Cortex of kidney (tissue), 1 donor: ENCODE measurements around the gene SSUH2.

Experiments
- DNase-seq: peaks from one replicate; lab custom pipeline; 2025; lab: John Stamatoyannopoulos, UW

Gene SSUH2

DNA sequence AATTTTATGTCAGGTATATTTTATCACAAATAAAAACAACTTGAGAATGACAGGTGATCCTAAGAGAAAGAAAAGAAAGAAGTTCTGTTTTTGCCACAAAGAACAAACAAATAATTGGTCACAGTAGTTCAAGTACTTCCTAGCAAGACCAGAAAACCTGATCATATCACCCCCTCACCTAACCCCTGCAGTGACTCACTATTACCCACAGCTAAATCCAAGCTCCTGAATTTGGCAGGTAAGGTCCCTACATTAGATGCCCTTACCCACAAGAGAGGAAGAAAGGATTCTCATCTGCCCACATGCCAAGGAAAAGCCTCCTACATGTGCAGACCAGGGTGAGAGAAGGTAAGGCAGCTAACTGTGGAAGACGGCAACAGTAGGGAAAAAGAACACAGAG is 4.4 kb downstream of the SSUH2 start:
- DNase-seq: no peak

DNA sequence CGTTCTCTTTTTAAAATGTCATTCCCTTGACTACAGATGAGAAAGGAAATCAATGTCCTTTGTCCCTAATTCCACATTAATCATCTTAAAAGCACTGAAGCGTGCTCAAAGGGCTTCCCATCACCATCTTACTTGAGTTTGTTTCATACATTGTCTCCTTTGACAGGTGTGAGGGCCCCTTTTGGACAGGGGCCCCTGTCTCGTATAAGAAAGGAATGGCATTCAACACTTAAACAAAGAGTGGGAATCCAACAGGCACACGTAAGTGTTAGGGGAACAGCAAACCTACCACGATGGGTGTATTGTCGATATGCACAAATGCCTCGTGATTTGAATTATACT is 5.0 kb downstream of the SSUH2 start:
- DNase-seq: no peak

DNA sequence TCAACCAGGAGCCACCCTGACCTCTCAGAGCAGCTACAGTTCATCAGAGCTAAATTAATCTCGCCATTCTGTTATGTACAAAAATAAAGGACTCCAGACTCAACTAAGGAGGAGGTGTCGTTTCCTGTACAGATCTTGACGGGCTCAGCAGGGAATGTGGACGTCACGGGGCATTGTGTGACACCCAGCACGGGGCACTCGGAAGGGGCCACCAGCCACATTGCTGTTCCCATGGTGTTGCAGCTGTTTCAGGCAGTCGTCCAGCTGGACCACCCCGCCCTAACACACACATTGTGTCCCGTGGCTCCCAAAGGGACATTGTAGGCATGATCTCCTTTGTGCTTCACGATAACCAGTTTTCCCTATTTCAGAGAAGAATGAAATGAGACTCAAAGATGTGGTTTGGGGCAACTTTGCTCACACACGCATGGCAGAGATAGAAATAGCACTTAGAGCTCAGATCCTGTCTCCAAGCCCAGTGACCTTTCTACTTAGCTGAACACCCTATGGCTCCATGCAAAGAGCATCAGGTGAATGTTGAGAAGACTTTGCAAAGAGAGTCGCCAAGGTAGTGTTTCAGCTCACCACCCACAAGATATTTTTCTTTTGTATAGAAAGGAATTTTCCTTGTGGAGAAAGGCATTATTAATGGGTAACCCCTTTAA is 5.5 kb downstream of the SSUH2 start:
- no peak for DNase-seq

DNA sequence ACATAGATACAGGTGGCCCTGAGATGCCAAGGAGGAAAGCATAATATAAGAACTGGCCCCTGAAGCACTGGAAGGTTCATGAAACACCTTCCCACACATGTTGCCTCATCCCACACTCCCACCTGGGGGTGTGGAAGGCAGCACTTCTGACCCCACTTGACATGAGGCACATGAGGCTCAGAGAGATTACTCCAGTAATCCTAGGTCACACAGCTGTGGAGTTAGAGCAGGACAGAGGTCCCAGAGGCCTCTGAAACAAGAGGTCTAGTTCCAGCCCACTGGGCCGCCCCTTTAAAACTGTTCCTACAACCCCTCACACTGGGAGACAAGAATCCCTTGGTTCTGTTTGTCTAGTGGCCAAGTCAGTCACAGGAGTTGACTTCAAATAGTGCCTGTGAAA is 7.2 kb downstream of the SSUH2 start:
- no peak for DNase-seq

DNA sequence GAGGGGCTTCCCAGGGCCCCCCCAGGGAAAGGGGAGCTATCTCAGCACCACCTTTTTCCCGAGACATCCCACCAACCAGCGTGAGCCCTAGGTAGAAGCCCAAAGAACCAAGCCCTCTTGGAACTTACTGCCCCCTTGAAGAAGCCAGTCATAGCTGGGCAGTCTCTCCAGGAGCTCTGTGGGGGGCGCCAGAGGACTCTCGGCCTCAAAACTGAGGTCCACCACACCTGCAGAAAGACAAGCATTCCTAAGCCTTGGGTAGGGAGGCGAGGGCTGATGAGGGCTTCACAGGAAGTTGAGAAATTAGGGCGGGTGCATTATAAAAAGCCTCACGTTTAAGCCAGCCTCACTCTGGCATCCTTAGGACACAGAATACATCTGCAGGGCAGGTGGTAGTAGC is 9.0 kb downstream of the SSUH2 start:
- no peak for DNase-seq

DNA sequence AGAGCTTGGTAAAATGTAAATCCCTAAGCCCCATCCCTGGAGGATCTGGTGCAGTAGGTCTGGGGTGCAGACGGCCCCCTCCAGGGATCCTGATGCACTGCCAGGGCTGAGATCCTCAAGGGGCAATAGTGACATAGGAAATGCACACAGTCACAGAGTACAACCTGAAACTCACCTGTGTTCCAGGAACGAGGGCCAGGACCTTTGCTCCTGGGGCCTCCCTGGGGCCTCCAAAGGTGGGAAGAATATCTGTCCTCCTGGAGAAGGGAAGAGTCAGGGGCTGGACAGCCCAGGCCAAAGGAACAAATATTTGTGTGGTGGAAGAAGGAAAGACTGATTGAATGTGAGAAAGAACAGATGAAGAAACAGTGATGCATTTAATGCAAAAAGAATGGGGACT is 9.5 kb downstream of the SSUH2 start:
- no peak for DNase-seq

DNA sequence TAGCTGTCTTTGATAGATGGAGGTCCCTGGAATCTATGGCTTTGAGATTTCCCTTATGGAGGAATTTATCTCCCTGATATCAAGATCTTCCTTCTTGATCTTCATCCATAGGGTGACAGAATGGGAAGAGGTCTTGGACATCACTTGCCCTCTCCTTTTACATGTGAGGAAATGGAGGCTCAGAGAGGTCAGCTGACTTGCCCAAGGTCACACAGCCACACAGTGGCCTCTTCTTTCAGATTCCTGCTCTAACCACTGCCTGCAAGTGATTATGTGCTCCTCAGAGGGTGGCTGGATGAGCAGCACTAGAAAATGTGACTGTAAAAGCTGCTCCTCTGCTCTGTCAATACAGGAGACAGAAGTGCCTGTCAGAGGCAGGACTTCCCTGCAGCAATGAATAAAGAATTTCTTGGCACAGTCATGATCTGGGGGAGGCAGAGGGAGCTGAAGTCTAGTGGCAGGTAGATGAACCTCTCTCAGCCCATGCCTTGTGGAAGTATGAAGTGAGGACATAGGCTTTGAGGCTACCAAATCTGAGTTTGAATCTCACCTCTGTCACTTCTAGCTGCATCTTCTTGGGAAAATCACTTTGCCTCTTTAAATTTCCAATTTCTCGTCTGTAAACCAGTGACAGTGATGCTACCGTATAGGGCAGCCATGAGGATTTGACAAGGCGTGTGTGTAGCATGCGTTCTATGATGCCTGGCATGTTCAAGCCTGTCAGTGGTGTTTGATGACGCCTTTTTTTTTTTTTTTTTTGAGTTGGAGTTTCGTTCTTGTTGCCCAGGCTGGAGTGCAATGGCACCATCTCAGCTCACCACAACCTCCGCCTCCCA is 12.0 kb downstream of the SSUH2 start:
- no peak for DNase-seq

DNA sequence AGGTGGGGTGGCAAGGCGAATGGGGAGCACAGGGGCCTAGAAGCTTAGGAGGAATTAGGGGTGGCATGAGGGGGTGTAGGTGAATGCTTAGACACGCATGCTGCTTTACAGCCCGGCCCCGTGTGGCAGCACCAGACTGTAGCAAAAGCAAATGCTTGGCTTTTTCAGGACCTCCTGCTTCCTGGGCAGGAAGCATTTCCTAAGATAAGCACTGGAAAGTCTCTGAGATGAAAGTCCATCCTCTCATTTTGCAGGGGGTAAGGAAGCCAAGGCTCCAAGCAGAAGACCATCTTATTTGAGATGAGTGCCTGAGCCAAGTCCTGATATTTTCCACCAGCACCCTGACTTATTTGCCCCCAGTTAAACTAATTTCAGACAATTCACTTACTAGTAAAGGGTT is 12.9 kb downstream of the SSUH2 start:
- DNase-seq: no peak

DNA sequence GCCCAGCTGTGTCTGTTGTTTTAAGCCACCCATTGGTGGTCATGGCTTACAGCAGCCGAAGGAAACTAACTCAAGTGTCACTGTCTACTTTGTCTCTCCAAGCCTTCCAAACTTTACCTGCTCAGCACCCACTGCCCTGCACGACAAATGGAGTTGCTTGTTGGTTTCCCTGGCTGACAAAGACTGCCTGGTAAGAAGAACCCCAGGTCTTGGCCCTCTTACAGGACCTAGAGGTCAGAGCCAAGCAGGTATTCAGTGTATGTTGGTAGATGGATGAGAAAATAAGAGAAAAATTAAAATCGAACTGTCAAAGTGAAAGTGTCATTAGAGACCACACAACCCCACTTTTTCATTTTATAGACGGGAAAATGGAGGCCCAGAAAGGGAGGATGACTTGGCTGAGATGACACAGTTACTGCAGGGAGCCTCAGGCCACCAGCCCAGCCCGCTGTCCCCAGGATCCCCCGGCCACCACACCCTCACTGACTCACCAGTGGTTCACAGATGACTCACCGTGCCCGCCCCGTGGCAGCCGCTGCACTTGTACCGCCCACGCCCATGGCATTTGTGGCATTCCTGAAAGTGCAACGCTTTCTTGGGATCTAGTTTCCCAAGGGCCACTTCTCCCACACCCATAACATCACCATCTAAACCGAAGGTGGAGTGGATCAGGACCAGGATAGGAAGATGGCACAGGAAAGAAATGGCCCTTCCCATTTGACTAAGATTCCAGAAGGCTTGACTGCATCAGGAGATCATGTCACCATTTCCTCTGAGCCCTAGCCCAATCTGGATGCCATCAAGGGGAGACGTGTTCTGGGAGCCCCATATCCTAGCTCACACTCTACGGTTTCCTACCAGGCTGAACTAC is 15.2 kb downstream of the SSUH2 start:
- no peak for DNase-seq

DNA sequence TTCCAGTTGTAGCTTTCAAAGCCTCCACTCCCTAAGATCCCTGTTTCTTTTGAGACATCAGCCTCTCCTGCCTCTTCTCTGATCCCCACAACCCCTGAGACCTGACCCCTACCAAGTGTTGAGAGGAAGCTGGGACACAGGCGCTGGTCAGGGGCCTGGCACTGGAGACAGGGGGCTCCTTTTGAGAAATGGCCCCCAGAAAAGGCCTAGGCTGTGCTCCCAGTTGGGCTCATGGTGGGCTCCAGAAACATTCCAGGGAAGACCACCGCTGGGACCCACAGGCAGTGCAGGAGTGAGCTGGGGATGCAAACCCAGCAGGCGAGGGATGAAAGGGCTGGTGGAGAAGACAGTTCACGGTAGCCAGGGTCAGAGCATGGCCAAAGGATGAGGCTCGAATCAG is 16.6 kb downstream of the SSUH2 start:
- DNase-seq: no peak

DNA sequence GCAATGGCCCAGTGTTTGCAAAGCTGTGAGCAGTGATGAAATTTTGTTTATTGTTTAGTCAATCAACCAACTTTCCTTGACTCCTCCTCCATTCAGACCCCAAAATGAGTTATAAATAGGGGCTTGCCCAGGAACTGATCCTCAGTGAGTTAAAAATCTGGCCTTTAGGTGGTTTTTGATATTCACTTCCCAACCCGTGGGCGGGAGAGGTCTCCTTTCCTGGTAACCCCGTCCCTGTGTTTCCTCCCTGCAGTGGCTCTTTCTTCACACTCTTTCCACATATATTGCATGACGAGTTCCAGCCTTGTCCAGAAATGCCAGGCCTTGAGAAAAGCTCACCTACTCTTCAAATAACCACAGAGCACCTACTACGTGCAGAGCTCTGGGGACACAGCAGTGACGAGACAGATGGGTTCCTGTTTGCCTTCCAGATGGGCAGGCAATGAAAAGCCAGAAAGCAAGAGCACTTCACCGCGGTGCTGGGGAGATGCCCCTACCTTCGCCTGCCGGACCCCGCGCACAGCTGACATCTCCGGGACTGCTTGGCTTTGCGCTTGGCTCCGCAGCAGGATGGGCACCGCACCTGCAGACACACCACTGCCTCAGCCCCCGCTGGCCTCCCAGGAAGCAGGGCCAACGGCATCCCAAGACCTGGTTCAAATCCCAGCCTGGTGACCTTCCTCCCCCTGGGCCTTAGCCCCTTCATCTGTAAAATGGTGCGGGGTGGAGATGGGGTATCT is 17.2 kb downstream of the SSUH2 start:
- no peak for DNase-seq

DNA sequence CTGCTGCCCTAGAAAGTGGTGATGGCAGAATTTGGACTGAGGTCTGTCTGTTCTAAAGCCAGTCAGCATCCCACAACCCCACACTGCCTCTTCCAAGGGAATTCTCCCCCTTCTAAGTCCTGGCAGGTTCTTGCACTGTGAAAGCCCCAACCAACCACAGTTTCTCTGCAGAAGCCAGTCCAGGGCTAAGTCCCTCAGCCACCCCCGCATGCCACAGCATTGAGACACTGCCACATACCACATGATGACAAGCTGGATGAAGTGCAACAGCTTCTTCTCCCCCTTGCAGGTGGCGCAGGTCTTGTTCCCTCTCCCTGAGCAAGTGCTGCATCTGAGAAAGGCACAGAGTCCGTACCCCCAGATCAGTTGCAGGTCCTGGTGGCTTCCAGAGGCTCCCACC is 18.6 kb downstream of the SSUH2 start:
- DNase-seq: no peak

DNA sequence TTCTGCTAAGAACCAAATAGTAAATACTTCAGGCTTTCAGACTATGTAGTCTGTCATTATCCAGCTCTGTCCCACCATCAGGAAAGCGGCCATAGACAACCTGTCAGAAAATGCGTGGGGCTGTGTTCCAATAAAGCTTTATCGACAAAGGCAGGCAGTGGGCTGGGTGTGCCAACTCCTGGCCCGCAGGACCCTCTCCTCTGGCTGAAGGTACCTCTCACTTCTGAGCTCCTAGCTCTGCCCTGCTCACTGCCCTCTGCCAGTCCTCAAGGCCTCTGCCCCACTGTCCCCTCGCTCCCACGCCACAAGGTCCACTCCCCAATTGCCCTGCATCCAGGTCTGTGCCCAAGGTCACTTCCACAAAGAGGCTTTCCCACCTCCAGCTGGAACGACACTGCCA is 20.0 kb downstream of the SSUH2 start:
- DNase-seq: no peak

DNA sequence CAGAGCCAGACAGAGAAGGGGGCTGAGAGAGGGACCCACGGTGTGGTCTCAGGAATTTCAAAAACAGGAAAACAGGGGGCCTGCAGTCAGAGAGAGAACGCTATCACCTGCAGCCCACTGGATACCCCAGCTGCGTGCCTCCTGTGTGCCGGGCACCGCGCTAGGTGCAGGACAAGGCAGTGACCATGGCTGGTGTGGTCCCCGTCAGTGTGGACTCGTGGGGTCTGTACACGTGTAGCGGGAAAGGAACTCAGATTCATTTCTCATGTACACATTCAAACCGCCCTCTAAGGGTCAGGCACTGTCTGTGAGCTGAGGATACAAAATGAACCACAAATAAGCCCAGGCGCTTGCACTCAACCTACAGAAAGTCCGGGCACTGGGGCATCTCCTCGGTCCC is 20.9 kb downstream of the SSUH2 start:
- DNase-seq: no peak

DNA sequence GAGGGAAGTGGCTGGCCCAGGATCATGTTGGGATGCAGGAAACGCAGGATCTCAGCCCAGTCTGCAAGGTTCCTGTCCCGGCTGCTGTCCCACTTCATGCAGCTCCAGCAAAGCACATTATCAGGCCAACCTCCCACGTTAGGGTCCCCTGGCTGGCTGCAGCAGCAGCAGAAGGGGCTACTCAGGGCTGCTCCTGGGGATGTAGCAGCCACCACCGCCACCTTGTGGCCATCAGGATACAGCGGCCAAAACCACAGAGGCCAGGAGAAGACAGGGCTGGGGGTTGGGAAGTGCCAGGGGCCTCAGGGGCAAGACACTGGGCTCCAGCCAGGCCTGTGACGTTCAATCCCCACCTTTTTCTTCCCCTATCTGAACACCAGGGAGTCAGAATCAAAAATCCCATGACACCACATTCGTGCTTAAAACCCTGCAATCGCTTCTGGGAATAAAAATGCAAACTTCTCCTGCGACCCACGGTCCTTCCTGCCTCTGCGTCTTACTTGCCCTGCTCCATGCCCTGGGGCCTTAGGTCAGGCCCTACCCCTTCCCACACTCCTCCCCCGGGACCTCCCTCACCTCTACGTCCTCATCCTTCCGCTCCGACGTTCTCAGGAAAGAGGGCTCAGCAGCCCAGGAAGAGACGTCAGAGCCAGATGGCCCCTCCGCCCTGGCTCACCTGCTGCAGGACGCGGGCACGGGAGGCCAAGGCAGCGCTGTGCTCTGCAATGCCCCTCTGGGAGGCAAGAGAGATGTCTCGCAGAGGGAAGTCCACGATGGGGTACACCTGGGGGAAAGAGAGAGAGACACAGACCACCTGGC is 21.5 kb downstream of the SSUH2 start:
- no peak for DNase-seq

DNA sequence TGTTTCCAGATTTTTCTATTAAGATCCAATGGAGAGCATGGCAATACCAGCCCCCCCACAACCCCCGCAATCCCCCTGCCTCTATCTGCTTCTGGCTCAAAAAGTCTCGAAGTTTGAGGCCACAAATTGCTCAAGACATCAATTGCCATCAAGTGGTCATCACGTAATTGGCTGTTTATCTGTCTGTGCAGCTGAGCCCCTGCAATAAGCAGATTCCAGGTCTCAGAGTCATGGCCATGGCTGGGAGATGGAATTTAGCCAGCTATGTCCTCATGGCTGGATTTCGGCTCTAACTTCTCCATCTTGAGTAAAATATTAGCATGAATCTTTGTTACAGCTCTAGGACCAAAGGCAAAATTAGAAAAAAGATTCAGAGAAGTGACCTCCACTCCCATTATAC is 22.7 kb downstream of the SSUH2 start:
- no peak for DNase-seq

DNA sequence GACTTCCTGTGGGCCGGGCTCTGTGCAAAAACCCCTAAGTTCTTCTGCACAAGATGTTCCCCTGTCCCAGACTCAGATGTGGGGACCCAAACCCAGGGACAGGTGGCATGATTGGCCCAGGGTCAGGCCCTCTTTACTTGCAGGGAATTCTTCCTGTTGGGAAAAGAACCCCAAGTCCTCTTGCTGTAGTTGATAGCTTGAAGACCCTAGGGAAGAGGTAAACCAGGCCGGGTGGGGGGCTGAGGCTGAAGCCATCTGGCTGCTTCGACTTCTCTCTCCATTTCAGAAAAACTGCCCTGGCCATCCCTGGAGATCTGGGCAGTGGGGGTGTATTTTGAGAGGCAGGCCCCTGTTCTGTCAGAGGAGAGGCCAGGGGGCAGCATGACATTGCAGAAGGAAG is 23.5 kb downstream of the SSUH2 start:
- no peak for DNase-seq

DNA sequence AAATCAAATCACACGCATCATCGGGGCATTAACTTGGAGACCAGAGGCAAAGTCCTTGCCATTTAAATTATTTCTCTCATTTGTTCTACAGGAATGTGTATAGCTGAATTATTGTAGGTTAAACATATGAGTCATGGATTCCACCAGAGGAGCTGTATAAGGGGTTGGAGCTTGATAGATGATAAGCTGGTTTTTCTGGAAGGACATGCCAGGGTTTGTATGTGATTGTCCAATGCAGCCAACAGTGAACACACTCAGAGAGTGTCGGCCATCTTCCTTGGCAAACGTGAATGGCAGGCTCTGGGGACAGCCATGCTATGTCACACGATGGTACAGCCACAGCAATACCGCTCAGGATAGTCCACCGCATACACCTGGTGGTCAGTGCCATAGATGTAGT is 25.1 kb downstream of the SSUH2 start:
- DNase-seq: no peak

DNA sequence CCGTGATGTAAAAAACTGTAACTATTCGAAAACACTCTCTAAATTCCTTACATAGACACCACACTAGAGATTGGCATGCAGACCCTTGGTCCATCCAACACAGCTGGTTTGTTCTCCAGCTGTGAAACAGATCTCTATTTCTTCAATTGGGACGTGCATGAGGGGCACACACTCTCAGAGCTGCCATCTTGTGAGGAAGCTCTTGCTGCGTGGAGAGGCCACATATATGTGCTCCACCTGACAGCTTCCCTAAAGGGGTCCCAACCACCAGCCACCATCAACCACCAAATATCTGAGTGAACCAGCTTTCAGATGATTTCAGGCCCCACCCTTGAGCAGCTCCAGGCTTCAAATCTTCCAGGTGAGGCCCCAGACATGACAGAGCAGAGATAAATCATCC is 25.6 kb downstream of the SSUH2 start:
- DNase-seq: no peak

DNA sequence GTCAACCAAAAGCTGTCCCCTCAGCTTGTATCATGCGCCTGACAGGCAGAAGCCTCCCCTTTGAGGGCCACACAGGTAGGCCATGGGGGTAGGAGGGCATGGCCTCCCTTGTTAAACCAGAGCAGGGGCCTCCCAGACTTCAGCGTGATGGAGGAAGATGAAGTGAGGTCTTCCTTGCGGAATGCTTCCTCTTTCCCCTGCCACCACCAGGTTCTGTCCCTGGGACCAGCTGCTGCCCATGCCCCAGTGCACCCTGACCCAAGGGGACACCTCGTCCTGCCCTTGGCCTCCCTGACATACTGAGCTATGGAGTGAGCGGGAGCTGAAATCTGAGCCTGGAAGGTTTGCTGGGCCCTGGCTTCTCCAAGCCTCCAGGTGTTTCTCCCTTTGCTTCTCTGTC is 26.7 kb downstream of the SSUH2 start:
- DNase-seq: no peak

DNA sequence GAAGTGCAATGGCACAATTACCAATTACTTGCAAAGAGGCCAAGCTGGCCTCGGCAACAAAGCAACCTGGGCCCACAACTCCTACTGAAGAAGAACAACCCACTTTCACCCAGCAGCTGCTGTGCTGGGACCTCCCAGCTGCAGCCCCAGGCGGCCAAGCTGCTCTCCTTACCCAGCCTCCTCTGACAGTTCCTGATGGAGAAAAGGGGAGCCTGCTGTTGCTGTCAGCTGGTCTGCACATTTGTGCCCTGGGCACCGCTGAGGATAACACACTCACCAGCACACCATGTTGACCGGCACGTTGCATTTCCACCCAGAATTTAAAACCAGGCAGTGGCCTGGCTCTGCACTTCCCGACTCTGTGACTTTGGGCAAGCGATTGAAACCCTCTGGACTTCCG is 33.6 kb downstream of the SSUH2 start:
- no peak for DNase-seq
